ENCODE measurements around the gene RAPGEF6. TPM values are rescaled to one million over a fixed set of nuclear protein-coding genes. Genes with fewer than 3 reads are reported as not detected.

RAPGEF6 gene
- total RNA-seq, 1 experiment from 2014 or later = 9.7 TPM

DNA sequence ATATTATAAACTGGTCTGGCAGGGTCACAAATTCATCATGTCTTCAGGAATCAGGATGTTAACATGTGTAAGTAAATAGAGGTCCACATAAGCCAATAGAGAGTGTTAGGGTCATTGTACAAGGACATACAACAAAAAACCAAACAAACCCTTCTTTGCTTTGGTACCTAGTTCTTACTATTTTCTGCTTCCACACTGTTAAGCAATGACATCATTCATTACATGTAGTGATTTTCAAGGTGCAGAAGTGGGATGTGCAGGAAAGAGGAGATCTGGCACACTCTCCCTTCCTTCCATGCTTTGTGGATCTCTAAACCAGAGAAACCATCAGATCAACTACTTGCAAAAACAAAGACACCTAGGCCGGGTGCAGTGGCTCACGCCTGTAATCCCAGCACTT lies 184.1 kb downstream of the RAPGEF6 start:
- Histone ChIP-seq H3K9me3 (ENCODE audit: low read length) (no peaks in the 10 kb centered on the region), H3K27me3 (ENCODE audit: low read length) (no peaks in the 10 kb centered on the region), H3F3A (ENCODE audit: low read length, unreplicated experiment) (no peaks in the 10 kb centered on the region), H3K4me2 (ENCODE audit: low read length) (no peak overlapping the region), H3K27ac (ENCODE audit: low read length) (no peak overlapping the region), H3K4me1 (ENCODE audit: insufficient read depth, low read length) (no peaks in the 10 kb centered on the region), H3K4me3 (ENCODE audit: low read length) (no peak overlapping the region), H3K79me2 (ENCODE audit: low read length) (no peaks in the 10 kb centered on the region), H2AFZ (ENCODE audit: low read length) (no peak overlapping the region), H3K9me2 (replicated peaks; ENCODE audit: low read length) (no peaks in the 10 kb centered on the region), H3K9ac (ENCODE audit: low read length) (no peak overlapping the region), H3K36me3 (ENCODE audit: low read depth, low read length) (0 out of 2 replicates have a peak, but pooled peaks cover 4% of the 10 kb centered on the region), H4K20me1 (ENCODE audit: low read length) (no peaks in the 10 kb centered on the region)
- CTCF ChIA-PET = no interaction called here
- intact Hi-C loops (cut with micrococcal nuclease) = no loop called here
- ATAC-seq (no peak), DNase-seq (no peak)
- no TSS peak for BruUV-seq (replicated peaks)
- no peak for TF ChIP-seq EZH2 (IDR thresholded peaks at IDR 0.05; ENCODE audit: low read length, unreplicated experiment)
- TF ChIP-seq EZH2phosphoT487 (IDR thresholded peaks at IDR 0.05; ENCODE audit: borderline replicate concordance, low read length) = no peak
- TF ChIP-seq, protein P1, sequence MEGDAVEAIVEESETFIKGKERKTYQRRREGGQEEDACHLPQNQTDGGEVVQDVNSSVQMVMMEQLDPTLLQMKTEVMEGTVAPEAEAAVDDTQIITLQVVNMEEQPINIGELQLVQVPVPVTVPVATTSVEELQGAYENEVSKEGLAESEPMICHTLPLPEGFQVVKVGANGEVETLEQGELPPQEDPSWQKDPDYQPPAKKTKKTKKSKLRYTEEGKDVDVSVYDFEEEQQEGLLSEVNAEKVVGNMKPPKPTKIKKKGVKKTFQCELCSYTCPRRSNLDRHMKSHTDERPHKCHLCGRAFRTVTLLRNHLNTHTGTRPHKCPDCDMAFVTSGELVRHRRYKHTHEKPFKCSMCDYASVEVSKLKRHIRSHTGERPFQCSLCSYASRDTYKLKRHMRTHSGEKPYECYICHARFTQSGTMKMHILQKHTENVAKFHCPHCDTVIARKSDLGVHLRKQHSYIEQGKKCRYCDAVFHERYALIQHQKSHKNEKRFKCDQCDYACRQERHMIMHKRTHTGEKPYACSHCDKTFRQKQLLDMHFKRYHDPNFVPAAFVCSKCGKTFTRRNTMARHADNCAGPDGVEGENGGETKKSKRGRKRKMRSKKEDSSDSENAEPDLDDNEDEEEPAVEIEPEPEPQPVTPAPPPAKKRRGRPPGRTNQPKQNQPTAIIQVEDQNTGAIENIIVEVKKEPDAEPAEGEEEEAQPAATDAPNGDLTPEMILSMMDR (conservative IDR thresholded peaks at IDR 0.05; ENCODE audit: low read depth, low read length) = no peak
- POLR2A ChIA-PET (ENCODE audit: unreplicated experiment) = no interaction called here

- Histone ChIP-seq H4K20me1 (ENCODE audit: low read length) (no peaks in the 10 kb centered on the region), H3K9me2 (replicated peaks; ENCODE audit: low read length) (no peaks in the 10 kb centered on the region), H2AFZ (ENCODE audit: low read length) (no peak overlapping the region), H3K27me3 (ENCODE audit: low read length) (no peaks in the 10 kb centered on the region), H3K27ac (ENCODE audit: low read length) (no peak overlapping the region), H3K36me3 (ENCODE audit: low read depth, low read length) (peaks cover 16% of the 10 kb centered on the region), H3K4me2 (ENCODE audit: low read length) (no peak overlapping the region), H3K9me3 (ENCODE audit: low read length) (no peaks in the 10 kb centered on the region), H3K4me3 (ENCODE audit: low read length) (no peak overlapping the region), H3F3A (ENCODE audit: low read length, unreplicated experiment) (no peaks in the 10 kb centered on the region), H3K9ac (ENCODE audit: low read length) (no peak overlapping the region), H3K79me2 (ENCODE audit: low read length) (no peaks in the 10 kb centered on the region), H3K4me1 (ENCODE audit: insufficient read depth, low read length) (no peaks in the 10 kb centered on the region)
- POLR2A ChIA-PET (ENCODE audit: unreplicated experiment) = no interaction called here
- no peak for TF ChIP-seq EZH2phosphoT487 (IDR thresholded peaks at IDR 0.05; ENCODE audit: borderline replicate concordance, low read length)
- TF ChIP-seq EZH2 (IDR thresholded peaks at IDR 0.05; ENCODE audit: low read length, unreplicated experiment) = no peak
- TF ChIP-seq, protein P1 (conservative IDR thresholded peaks at IDR 0.05; ENCODE audit: low read depth, low read length) = no peak
- BruUV-seq (replicated peaks) = no TSS peak
- no peak for DNase-seq
- CTCF ChIA-PET = no interaction called here
- ATAC-seq = no peak
- intact Hi-C loops (cut with micrococcal nuclease) = no loop called here
Observed at GRCh38 chr5:131441184-131441583, 193.8 kb downstream of the RAPGEF6 start.

- Histone ChIP-seq H3K9me3 (ENCODE audit: low read length) (no peaks in the 10 kb centered on the region), H3K27me3 (ENCODE audit: low read length) (no peaks in the 10 kb centered on the region), H3K9ac (ENCODE audit: low read length) (no peak overlapping the region), H2AFZ (ENCODE audit: low read length) (no peak overlapping the region), H3K9me2 (replicated peaks; ENCODE audit: low read length) (no peaks in the 10 kb centered on the region), H3K36me3 (ENCODE audit: low read depth, low read length) (peaks cover 14% of the 10 kb centered on the region), H3K4me1 (ENCODE audit: insufficient read depth, low read length) (no peaks in the 10 kb centered on the region), H3K4me2 (ENCODE audit: low read length) (no peak overlapping the region), H3F3A (ENCODE audit: low read length, unreplicated experiment) (no peaks in the 10 kb centered on the region), H3K79me2 (ENCODE audit: low read length) (no peaks in the 10 kb centered on the region), H3K4me3 (ENCODE audit: low read length) (no peak overlapping the region), H4K20me1 (ENCODE audit: low read length) (no peaks in the 10 kb centered on the region), H3K27ac (ENCODE audit: low read length) (no peak overlapping the region)
- no TSS peak for BruUV-seq (replicated peaks)
- no peak for TF ChIP-seq EZH2 (IDR thresholded peaks at IDR 0.05; ENCODE audit: low read length, unreplicated experiment)
- TF ChIP-seq, protein P1 (conservative IDR thresholded peaks at IDR 0.05; ENCODE audit: low read depth, low read length) = no peak
- TF ChIP-seq EZH2phosphoT487 (IDR thresholded peaks at IDR 0.05; ENCODE audit: borderline replicate concordance, low read length) = no peak
- ATAC-seq (no peak), DNase-seq (no peak)
- CTCF ChIA-PET = no interaction called here
- intact Hi-C loops (cut with micrococcal nuclease) = no loop called here
- POLR2A ChIA-PET (ENCODE audit: unreplicated experiment) = no interaction called here
Observed at GRCh38 chr5:131436081-131436480, 198.9 kb downstream of the RAPGEF6 start.
